GM12878 (cell line): Measurements from ENCODE around the gene EMID1. TPM values are rescaled to one million over a fixed set of nuclear protein-coding genes. Genes with fewer than 3 reads are reported as not detected.

Experiments used
- ATAC-seq: fragments of 200-7000 bp; cut with Tn5 transposase; 3 replicates; pipeline ENCODE4 v1.9.1; 2020; ENCODE audit warnings: mild to moderate bottlenecking, moderate library complexity
- BruUV-seq: library from RNA; stranded (reverse); fragments of 400-500 nt; replicated peaks from 2 replicates; lab custom pipeline; 2021; lab: Mats Ljungman, UMichigan
- CTCF ChIA-PET: fragments of 300-600 bp; sonication (Branson Sonifier 250); formaldehyde crosslinking; extraction: SDS; loops from one replicate; lab custom pipeline; 2021; ENCODE audit warnings: inconsistent platforms; lab: Yijun Ruan, JAX
- POLR2A ChIA-PET: fragments of 350-600 bp; formaldehyde crosslinking; extraction: SDS; loops from one replicate; lab custom pipeline; 2021; ENCODE audit warnings: inconsistent platforms; lab: Charles Lee
- RAD21 ChIA-PET: fragments of 300-600 bp; sonication (Branson Sonifier 250); formaldehyde crosslinking; loops from one replicate; lab custom pipeline; 2023; ENCODE audit warnings: antibody characterized with exemption; ENCODE audit not compliant: unreplicated experiment; lab: Charles Lee
- SMC1A ChIA-PET: fragments of 300-600 bp; sonication (Branson Sonifier 250); formaldehyde crosslinking; loops from one replicate; lab custom pipeline; 2023; ENCODE audit not compliant: unreplicated experiment, uncharacterized antibody; lab: Charles Lee
- DNase-seq: peaks from one replicate; pipeline ENCODE4 v3.0.0-alpha.2; 2011; ENCODE audit warnings: low read depth, low spot score
- FAIRE-seq: peaks from 3 replicates; lab custom pipeline; 2011; peaks lifted over from hg19 to GRCh38; lab: Jason Lieb, UNC
- H2AFZ ChIP-seq: 2 replicates; pipeline ENCODE4 v1.6.0; 2011; ENCODE audit warnings: low read depth, low read length, control low read depth; ENCODE audit not compliant: control insufficient read depth
- H3K27ac ChIP-seq: 2 replicates; pipeline ENCODE4 v1.5.1; 2011; ENCODE audit warnings: control low read depth; ENCODE audit not compliant: control insufficient read depth, insufficient read depth
- H3K27me3 ChIP-seq, 2 experiments: replicated peaks in 1 of 2; 2 replicates each; pipeline versions ENCODE4 v1.6.0 to v1.6.1; 2011; ENCODE audit warnings: low read length in 1 of 2; ENCODE audit not compliant: control insufficient read depth in 2 of 2, insufficient read depth in 2 of 2
- H3K36me3 ChIP-seq, 2 experiments: 2 replicates each; pipeline ENCODE4 v1.5.1; 2011; ENCODE audit warnings: low read length in 1 of 2; ENCODE audit not compliant: control insufficient read depth in 2 of 2, insufficient read depth in 2 of 2
- H3K4me1 ChIP-seq: 2 replicates; pipeline ENCODE4 v1.6.1; 2011; ENCODE audit warnings: mild to moderate bottlenecking, low read length, moderate library complexity, mixed read lengths; ENCODE audit not compliant: control insufficient read depth, insufficient read depth
- H3K4me2 ChIP-seq: 2 replicates; pipeline ENCODE4 v1.6.0; 2011; ENCODE audit warnings: control low read depth; ENCODE audit not compliant: control insufficient read depth, insufficient read depth
- H3K4me3 ChIP-seq: fragments of 200-600 bp; sonication (generic); 2 replicates; pipeline ENCODE4 v1.5.1; 2016
- H3K79me2 ChIP-seq: 2 replicates; pipeline ENCODE4 v1.6.0; 2011; ENCODE audit warnings: low read length; ENCODE audit not compliant: control insufficient read depth, insufficient read depth
- H3K9ac ChIP-seq: 2 replicates; pipeline ENCODE4 v1.8.0; 2011; ENCODE audit warnings: low read length, control low read depth, mixed read lengths; ENCODE audit not compliant: control insufficient read depth, insufficient read depth
- H3K9me3 ChIP-seq: replicated peaks from 3 replicates; pipeline ENCODE4 v1.5.1; 2011; ENCODE audit warnings: mild to moderate bottlenecking, low read length; ENCODE audit not compliant: control insufficient read depth, insufficient read depth
- H4K20me1 ChIP-seq: 2 replicates; pipeline ENCODE4 v1.6.0; 2011; ENCODE audit not compliant: control insufficient read depth, insufficient read depth
- ATF2 ChIP-seq: IDR thresholded peaks from 2 replicates; pipeline ENCODE4 v1.6.1; 2012; ENCODE audit warnings: low read length, inconsistent platforms
- BACH1 ChIP-seq: fragments of 450-650 bp; IDR thresholded peaks from 2 replicates; pipeline ENCODE4 v1.6.1; 2017; ENCODE audit warnings: mild to moderate bottlenecking, borderline replicate concordance
- CTCF ChIP-seq, 3 experiments: IDR thresholded peaks in 2 of 3; conservative IDR thresholded peaks in 1 of 3; 2 replicates each; pipeline ENCODE4 v1.5.1; 2011; ENCODE audit warnings: low read depth in 3 of 3, low read length in 3 of 3, mild to moderate bottlenecking in 3 of 3, control low read depth in 2 of 3, moderate library complexity in 2 of 3, inconsistent platforms in 1 of 3, mixed read lengths in 1 of 3; ENCODE audit not compliant: control insufficient read depth in 2 of 3, insufficient read depth in 1 of 3; ENCODE audit errors: extremely low read depth in 1 of 3
- DPF2 ChIP-seq: fragments of 450-650 bp; IDR thresholded peaks from 2 replicates; pipeline ENCODE4 v1.6.1; 2017; ENCODE audit warnings: mild to moderate bottlenecking
- EZH2 ChIP-seq: IDR thresholded peaks from 2 replicates; pipeline ENCODE4 v1.6.1; 2012; ENCODE audit warnings: low read depth, mild to moderate bottlenecking, control low read depth, inconsistent platforms, low read length, borderline replicate concordance; ENCODE audit not compliant: control insufficient read depth
- YY1 ChIP-seq: IDR thresholded peaks from 2 replicates; pipeline ENCODE4 v1.6.1; 2011; ENCODE audit warnings: low read depth, mild to moderate bottlenecking, low read length
- WGBS: methylation state at CpG from one replicate; pipeline ENCODE4 v1.1.6; 2016; ENCODE audit warnings: low lambda C conversion rate; ENCODE audit not compliant: insufficient replicate concordance, insufficient coverage; ENCODE audit errors: missing lambda C conversion rate; 5-methylcytosine and 5-hydroxymethylcytosine counted together
- in situ Hi-C: fragments of 300-500 bp; cut with MboI; formaldehyde crosslinking; loops from 9 replicates; pipeline ENCODE4 v1.14.3; 2018; ENCODE audit warnings: mixed read lengths
- intact Hi-C: fragments of 100-400 bp; cut with micrococcal nuclease; formaldehyde crosslinking; loops from one replicate; pipeline ENCODE4 v1.14.2; 2022; ENCODE audit not compliant: unreplicated experiment
- polyA plus RNA-seq, 11 experiments: library from polyadenylated mRNA; depleted of rRNA in 4 of 11; unstranded in 6 of 11; stranded (reverse) in 5 of 11; fragments of >200 nt; fragmentation: Nextera tagmentation in 4 of 11; fragmentation: Illumina TruSeq in 1 of 11; extraction: Ambion mirVana in 4 of 11; extraction: Trizol in 1 of 11; gene quantifications; 1 replicate in 1 of 11; 2 replicates in 10 of 11; pipeline versions ENCODE4 v1.2.1 to v1.2.3, GENCODE V29; 2011 to 2016; ENCODE audit warnings: inconsistent platforms in 2 of 11, missing spikeins in 2 of 11, low read depth in 1 of 11
- total RNA-seq, 4 experiments: library from RNA; depleted of rRNA in 3 of 4; stranded (reverse); fragments of >200 nt in 3 of 4; fragmentation: Illumina TruSeq in 1 of 4; extraction: Trizol in 1 of 4; gene quantifications; 2 replicates each; pipeline versions ENCODE4 v1.2.1 to v1.2.3, GENCODE V29; 2013 to 2021

Gene EMID1
- total and polyA plus RNA-seq, 10 of the 15 experiments (the other 5 are each of a cell fraction or from before 2014, with no cell fraction given) = 1.2 to 60.3 (median 12.0) TPM

- intact Hi-C loops (no loop called here), in situ Hi-C loops (no loop called here)
- peak; percentile 52 for ATAC-seq
- H3K27ac ChIP-seq = no peak within 1 kb of the TSS
- H3K27me3 ChIP-seq = peaks cover 2 to 7% of the 10 kb centered on the region in 2 experiments; a peak in 2 of 4 replicates
- peak; percentile 61 for TF ChIP-seq YY1
- TF ChIP-seq DPF2 = peak; percentile 63
- no peak for TF ChIP-seq ATF2
- TF ChIP-seq CTCF (IDR thresholded peaks at IDR 0.05 in 2 of 3, conservative IDR thresholded peaks at IDR 0.05 in 1 of 3; ENCODE audit: control insufficient read depth in 2 of 3, extremely low read depth in 1 of 3, insufficient read depth in 1 of 3, low read depth in 3 of 3, low read length in 3 of 3) = peak in 2 of 3 experiments; percentile 32 to 42; a peak in 3 of 6 replicates
- no peak for TF ChIP-seq EZH2
- TF ChIP-seq BACH1 = no peak
- ChIA-PET SMC1A (no interaction called here), POLR2A (interaction anchor here (0.7 kb wide), 1 partner anchor 18 kb away, joined by 8 read pairs; no protein-coding TSS in a partner anchor), RAD21 (no interaction called here), CTCF (no interaction called here)
- peak within 1 kb of the TSS; percentile 60 for H3K4me3 ChIP-seq
- peak within 1 kb of the TSS; percentile 83 for H3K4me2 ChIP-seq
- H3K36me3 ChIP-seq = no peaks in the 10 kb centered on the region
- DNase-seq = no peak
- no peaks in the 10 kb centered on the region for H4K20me1 ChIP-seq
- H3K4me1 ChIP-seq = no peaks in the 10 kb centered on the region; the same call in 1 of the 2 replicates
- H2AFZ ChIP-seq = peak within 1 kb of the TSS; percentile 56
- H3K79me2 ChIP-seq = no peaks in the 10 kb centered on the region
- FAIRE-seq = no peak
- no peak within 1 kb of the TSS; the same call in 1 of the 2 replicates for H3K9ac ChIP-seq
- no TSS peak for BruUV-seq
- 8% methylated on average over 17 of the region's 40 CpGs for WGBS
- H3K9me3 ChIP-seq = no peaks in the 10 kb centered on the region; the same call in 2 of the 3 replicates
Observed at GRCh38 chr22:29306175-29306834, 100.6 kb downstream of the EMID1 start, which contains the start of gene GAS2L1. Gene GAS2L1 (plus strand): TSS chr22:29306650. CDS start chr22:29308106, 1,456 bp downstream.
